HK-2 (cell line): Measurements from ENCODE around the gene WSCD2.

Source experiments
- DNase-seq: peaks from one replicate; pipeline ENCODE4 v3.0.0-alpha.2; 2018; ENCODE audit not compliant: unreplicated experiment

WSCD2 gene

DNA sequence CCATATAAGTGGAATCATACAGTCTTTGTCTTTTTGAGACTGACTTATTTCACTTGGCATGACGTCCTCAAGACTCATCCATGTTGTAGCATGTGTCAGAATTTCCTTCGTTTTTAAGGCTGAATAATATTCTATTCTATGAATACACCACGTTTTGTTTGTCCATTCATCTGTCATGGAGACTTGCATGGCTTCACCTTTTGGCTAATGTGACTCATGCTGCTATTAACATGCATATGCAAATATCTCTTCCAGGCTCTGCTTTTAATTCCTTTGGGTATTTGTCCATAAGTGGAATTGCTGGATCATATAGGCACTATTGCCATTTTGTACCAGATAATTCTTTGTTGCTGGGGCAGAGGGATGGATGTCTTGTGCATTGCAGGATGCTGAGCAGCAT lies 19.6 kb upstream of the WSCD2 start:
- no peak for DNase-seq

DNA sequence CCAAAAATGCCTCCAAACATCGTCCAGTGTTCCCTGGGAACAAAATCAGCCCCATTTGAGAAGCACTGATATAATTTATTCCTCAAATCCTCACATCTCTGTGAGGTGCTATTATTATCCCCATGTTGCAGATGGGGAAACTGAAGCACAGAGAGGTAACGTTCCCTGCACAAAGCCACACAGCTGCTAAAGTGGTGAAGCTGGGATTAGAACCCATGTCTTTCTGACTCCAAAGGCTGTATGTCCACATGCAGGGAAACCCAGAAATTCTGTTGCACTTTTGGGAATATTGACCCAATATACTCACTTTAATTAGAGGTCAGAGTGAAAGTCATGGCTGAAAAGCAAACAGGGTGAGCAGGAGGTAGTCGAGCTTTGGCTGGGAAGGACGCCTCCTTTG lies 19.1 kb upstream of the WSCD2 start:
- no peak for DNase-seq

DNA sequence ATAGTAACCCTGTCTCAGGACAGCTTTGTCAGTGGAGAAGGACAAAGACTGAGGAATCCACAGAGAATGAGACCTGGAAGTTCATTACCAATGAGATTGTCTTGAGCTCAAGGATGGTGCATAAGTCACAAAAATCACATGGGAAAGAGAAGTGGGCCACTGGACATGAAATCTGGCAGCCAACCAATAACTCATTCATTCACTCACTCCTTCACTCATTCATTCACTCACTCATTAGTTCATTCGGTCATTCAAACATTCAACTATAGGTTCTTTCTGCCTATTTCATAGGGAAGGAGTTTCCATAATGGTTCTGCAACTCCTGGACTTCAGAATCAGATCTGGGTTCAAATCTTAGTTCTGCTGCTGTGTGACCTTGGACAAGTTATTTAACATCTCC lies 18.2 kb upstream of the WSCD2 start:
- DNase-seq = no peak

DNA sequence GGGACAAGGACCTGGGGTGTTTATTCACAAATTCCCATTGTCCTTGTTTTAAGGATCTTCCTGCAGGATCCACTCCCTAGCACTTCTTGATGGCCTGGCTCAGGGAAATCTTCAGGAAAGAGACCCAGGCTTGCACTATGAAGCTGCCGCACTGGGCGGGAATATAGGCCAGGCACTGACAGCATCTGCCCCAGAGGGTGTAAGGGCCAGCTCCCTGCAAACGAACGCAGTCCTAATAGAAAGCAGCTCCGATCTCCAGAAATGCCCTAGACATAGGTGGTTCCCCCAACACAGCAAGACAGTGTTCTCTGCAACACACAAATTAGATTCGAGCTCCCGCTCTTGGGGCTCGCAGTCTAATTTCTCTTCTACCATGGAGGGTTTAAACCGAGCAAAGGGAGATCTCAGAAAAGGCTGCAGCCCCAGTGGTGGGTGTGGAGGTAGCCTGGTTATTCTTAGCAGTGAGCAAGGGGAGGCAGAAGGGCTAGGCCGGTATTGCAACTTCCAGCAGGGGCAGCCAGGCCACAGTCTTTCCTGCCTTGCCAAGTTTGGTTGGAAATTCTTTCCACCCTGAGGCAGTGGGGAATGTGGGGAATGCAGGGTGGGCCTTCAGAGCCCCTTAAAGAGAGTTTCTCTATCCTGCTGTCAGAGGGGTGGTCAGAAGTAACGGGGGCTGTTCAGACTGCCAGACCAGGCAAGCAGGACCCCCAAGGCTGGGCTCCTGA lies 16.1 kb upstream of the WSCD2 start:
- no peak for DNase-seq

DNA sequence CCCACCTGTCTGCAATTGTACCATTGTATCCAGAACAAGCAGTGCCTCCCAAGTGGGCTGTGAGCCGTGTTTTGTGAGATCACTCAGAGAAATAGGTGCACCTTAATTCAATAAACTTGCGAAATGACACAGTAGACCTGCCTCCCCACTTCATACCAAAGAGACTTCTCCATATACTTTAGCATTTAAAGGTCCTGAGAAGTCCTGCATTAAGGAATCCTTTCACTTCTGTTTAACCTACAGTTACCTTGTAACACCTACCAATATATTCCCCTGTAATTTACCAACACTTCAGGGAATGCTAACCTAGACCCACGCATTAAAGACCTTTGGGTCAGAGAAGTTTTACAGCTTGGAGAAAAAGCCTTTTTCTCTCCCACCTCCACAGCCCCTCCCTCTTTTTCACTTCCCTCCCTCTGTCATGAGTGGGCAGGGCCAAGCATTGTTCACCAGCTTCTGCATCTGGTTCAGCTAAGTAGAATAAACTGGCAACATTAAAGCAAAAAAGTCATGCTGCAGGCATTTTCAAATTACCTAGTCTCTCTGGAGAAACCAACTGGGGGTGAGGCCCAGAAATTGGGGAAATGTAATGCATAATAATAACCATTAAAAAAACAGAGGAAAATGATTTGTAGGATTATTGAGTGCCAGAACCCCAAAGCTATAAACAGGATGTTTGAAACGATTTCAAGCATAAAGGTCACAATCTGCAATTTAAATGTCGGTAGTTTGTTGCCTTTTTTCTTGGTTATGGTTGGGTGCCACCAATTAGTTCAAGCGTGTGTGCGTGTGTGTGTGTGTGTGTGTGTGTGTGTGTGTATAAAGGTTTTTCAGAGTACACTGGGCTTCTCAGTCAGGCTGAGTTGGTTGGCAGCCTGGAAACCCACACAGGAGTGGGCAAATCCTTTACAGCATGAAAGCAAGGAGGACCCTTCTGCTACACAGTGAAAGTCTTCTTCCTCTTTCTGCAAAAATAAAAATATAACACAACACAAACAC lies 13.7 kb upstream of the WSCD2 start:
- DNase-seq = no peak

DNA sequence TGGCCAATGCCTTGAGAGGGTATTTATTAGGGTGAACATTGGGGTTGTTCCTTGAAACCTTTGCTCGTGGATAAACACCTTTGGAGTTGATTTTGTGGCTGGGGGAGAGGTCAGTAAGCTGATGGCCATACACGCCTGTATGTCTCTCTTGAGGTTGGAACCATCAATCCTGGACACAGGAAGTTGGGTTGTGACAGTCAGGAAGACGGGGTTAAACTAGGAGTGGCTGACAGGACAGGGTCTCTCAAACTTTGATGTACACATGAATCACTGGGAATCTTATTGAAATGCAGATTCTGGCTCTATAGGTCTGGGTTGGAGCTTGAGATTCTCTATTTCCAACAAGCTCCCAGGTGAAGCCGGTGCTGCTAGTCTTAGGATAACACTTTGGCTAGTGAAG lies 12.8 kb upstream of the WSCD2 start:
- DNase-seq = no peak

DNA sequence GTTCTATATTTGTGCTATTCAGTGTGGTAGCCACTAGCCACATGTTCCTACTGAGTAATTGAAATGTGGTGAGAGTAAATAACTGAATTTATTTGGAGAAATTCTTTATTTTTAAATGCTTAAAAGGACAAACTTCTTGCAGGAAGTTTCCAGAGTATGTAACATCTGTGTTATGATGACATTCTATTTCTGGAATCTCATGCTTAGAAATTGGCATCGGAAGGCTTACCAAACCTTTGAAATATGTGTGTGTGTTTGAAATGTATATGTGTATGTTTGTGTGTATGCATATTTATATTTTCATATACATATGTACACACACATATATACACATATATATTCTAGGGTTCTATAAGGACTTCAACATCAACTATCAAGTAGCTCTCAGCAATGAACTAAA lies 12.4 kb upstream of the WSCD2 start:
- no peak for DNase-seq

DNA sequence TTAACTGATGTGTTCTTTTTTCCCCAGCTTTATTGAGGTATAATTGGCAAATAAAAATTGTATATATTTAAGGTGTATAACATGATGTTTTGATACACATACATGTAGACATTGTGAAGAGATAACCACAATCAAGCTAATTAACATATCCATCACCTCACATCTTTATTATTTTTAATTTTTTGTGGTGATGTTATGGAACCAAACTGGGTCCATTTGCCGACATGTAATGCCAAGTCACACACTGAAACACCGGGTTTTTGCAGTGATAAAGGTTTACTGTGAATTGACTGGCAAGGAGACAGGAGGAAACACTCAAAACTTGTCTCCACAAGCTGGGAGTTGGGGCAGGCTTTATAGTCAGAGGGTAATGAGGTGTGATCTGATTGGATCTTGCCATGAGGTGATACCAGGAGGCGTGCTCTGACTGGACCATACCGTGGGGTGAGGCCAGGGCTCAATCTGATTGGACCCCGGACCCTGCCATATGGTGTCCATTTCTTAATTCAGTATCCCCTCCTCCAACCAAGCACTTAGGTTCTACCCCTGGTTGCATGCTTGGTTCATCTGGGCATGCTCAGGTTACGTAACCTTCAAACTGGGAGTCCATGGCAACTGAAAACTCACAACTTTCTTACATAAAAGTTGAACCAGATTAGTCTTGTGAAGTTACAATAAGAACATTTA lies 11.8 kb upstream of the WSCD2 start:
- DNase-seq = no peak

DNA sequence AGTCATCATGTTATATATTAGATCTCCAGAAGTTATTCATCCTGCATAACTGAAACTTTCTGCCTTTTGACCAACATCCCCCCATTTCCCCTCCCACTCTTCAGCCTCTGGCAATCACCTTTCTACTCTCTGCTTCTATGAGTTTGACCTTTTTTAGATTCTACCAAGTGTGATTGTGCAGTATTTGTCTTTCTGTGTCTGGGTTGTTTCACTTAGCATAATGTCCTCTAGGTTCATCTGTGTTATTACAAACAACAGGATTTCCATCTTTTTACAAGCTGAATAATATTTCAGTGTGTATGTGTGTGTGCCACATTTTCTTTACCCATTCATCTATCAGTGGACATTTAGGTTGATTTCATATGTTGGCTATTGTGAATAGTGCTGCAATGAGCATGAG lies 11.2 kb upstream of the WSCD2 start:
- DNase-seq = no peak

DNA sequence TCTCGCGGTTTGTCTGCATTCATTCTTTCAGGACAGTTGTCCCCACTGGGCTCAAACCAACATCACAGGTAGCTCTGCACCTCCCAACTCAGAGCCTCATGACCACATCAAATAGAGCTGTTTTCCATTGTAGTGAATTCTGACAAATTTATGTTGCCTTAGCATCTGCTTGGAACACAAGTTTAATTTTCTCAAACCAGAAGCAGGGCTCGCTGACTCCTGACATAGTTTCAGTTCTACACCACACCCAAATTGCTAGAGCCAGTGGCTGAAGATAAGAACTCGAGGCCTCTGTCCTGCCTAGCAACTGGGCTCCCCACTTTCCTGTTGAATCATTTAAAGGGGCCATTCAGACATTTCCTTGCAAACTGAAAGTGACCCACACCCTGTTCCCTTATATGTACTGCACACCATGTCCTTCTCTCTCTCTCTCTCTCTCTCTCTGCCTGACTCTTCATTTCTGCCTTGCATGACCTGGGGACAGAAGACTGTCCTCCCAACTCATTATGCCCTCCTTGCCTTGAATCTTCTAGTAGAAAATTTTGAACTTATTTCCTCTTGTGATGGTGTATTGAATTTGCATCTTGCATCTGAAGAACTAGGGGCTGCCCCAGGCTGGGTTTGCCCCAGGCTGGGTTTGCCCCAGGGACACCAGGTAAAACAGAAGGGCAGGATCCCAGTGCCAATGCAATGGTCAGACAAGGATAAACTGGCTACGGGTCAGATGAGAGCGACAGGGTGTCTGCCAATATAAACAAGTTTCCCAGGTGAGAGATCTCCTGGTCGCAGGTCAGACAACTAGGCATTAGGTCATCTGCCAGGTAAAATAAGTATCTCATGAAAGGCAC lies 9.7 kb upstream of the WSCD2 start:
- no peak for DNase-seq

DNA sequence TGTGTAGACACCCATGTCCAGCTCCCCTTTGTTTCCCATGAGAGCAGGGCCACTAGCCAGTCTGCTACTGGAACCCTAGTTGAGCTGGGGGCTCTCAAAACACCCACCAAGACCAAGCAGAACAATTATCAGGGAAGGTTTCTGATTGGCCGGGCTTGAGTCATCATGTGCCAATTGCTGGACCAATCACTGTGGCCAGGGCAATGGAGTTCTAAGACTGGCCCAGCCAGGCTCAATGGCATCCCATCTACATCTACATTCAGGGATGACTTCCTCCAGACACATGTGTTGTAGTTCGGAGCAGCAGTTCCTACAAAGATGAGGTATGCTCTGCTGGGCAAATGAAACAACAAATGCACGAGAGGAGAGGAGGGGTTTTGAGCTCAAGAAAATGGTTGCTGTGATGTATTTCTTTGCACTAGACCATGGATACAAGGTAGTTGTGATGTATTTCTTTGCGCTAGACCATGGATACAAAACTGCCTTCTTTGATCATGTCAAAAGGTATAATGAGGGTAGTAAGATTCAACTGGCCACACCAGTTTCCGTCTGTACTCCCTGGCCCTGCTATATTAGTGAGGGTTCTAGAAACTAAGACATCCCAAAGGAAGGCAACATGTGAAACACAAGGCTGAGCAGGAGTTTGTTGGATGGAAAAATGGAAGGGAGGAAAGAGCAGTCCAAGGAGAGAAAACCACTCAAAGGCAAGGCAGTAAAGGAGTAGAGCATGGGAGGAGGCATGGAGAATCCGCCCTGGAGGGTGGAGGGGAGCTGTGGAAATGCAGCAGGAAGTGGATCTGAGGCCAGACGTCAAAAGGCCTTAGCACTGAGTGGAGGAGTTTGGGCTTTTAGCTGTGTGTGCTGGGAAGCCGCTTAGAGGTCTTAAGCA lies 8.9 kb upstream of the WSCD2 start:
- DNase-seq = no peak

DNA sequence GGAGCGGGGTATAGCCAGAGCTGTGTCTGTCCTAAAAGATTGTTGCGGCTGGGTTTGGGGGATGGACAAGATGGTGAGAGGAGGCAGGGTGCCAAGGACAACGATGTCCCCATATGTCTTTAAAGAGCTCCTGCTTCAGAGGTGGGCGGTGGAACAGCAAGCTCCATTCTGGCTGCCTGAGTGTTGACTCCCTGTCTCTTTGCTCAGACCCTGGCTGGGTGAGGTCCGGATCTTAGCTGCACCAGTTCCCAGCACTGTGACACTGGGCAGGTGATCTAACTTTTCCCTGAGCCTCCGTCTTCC lies 8.3 kb upstream of the WSCD2 start:
- DNase-seq = no peak

DNA sequence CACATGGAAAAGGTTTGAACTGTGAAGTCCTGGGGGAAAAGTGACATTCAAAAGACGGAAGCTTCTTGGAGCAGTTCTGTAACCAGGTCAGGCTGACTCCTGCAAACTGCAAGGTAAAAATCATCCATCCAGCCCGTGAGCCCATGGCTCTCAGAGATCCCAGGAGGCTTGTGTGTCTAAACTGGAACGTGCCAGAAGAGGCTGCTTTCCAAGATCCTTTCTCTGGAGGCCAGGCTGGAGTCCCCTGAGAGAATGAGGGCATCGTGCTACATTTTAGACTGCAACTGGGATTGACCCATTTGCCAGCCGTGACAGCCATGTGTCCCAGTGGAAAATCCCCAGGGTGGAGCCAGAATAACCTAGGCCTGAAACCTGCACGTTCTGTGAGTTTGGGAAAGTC lies 7.8 kb upstream of the WSCD2 start:
- no peak for DNase-seq

DNA sequence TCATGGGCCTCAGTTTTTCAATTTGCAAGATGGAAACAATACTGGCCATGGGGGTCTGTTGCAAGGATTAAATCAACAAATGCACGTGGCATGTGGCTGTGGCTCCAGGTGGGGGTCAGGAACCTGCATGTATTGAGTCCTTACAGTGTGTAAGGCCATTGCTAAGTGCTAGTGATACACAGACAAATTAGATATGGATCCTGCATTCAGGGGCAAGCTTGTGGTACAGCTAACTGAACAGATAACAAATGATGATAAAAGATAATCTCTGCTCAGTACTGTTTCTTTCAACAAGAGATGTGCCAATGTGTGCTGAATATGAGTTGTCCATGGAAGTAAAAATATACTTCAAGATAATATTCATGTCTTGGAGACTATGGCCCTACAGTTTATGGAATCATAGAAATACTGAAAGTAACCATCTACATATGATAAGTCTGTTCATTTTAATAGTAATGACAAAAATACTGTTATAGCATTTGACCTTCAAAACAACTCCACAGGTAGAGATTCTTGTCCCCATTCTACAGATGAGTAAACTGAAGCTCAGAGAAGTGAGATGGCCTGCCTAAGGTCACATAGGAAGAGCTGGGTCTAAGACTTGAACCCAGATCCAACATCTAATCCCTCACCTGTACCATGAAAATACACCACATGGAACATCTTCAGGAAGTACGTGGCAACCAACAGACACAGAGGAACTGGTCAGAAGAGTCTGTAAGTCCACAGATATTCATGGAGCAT lies 7.2 kb upstream of the WSCD2 start:
- DNase-seq = no peak

DNA sequence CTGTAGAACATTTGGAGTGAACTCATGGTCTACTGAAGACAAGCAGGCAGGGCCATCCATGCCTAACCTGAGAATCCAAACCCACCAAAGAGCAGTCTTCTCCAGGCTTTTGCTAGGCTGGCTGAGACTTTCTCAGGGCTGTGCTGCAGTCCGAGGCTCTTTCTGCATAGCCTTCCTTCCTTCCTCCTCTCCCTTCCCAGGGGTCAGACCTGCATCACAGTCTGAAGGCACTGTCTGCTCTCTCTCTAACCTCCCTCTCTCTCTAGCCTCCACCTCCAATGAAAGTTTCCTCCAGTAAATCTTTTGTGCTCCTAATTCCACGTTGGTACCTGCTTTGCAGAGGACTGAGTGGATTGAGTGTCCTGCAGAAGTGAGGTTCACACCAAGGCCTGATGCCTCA lies 6.4 kb upstream of the WSCD2 start:
- DNase-seq = no peak

DNA sequence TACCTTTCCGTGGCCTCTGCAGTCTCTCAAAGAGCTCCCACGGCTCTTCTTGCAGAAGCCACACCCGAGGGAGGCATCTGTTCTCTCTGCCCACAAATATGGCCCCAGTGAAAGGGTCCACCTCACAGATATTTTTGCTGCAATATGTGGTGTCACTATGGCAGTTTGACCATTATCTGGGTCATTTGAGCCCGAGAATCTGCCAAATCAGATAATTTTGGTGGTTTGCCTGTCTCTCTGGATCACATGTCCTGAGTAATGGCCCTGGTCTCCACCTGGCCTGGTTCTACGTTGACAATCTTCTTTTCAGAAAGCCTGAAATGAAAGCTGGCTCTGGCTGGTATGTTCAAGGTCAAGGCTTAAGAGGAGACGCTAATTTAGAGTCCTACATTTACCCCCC lies 5.7 kb upstream of the WSCD2 start:
- no peak for DNase-seq

DNA sequence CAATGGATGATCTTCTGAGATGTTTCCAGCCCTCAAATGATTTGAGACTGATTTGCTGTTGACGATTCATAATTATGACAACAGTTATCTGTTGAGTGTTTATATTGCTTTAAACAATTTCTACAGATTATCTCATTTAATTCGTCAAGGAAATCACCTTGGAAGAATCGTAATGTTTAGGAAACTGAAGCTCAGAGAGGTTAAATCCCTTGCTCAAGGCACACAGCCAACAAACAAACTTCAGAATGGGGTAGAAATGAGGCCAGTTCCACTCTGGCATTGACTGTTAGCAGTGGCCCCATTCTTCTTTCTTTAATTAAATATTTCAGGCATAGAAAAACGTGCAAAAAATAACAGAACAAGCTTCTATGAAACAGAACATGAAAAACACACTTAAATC lies 4.0 kb upstream of the WSCD2 start:
- DNase-seq = no peak

DNA sequence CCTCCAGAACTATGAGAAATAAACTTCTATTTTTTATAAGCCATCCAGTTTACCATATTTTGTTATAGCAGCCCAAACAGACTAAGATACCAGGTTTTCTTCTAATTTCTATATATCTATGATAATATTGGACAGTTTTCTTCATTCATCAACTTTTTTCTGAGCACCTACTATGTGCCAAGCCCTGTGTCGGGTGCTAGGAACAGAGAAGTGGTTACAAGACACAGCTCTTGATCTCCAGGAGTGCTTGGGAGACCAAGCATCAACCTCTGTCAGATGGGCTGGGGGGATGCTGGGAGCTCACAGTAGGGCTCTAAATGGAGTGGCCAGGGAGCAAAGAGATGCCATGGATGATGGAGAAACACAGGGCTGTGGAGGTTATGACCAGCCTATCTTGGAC lies 2.9 kb upstream of the WSCD2 start:
- DNase-seq = no peak

DNA sequence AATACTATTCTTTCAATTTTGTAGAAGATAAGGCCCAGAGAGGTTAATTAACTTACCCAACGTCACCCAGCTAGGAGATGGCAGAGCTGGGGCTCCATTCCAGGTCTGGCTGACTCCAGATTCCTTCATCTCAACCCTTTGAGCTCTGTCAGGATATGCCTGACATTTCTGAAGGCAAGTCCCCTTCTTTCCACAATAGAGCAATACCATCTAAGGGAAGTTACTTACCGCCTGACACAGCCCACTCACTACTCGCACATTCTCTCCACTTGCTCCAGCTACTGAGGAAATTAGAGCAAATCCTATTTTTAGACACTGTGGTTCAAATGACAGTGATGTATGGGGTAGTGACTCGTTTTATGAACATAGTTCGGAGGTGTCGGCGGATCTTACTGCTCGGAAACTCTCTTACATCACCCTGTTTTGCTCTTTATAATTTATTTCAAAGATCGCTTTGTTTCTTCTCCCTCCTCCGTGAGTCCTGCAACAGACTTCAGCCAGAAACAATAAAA lies 2.0 kb upstream of the WSCD2 start:
- DNase-seq = no peak

DNA sequence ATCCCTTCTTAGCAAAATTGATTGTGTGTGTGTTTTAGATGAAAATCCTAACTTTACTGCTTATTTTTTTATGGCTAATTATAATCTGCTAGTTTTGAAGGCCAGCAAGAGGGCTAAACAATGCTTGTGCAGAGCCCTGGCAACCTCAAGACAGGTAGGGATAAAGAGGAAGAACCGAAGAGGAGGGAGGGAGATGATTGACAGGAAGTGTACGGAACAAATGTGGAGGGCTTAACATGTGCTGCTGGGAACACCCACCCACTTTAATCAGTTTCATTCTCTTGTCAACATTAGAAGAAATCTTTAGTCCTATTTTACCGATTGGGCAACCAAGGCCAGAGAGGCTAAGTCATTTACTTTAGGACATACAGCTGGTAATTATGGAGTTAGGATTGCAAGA lies 1.4 kb upstream of the WSCD2 start:
- DNase-seq = no peak
